GM19193 (cell line): ENCODE data around the gene DIP2C.

Experiments used
- POLR2A ChIP-seq: IDR thresholded peaks from 4 replicates; pipeline ENCODE4 v1.6.1; 2011; ENCODE audit not compliant: insufficient read depth, insufficient read length; ENCODE audit errors: extremely low read depth

DIP2C gene

GRCh38 chr10:670038-670437 lies 19.4 kb downstream of the DIP2C start:
- TF ChIP-seq POLR2A: no peak

GRCh38 chr10:668786-669485 lies 20.5 kb downstream of the DIP2C start:
- no peak for TF ChIP-seq POLR2A

GRCh38 chr10:667602-668143 lies 21.8 kb downstream of the DIP2C start:
- TF ChIP-seq POLR2A: no peak

GRCh38 chr10:667096-667495 lies 22.4 kb downstream of the DIP2C start:
- no peak for TF ChIP-seq POLR2A

- TF ChIP-seq POLR2A: no peak
Observed at GRCh38 chr10:666237-667012, 23.0 kb downstream of the DIP2C start.

GRCh38 chr10:665579-666091 lies 23.8 kb downstream of the DIP2C start:
- TF ChIP-seq POLR2A: no peak

- TF ChIP-seq POLR2A: no peak
Observed at GRCh38 chr10:664893-665292, 24.6 kb downstream of the DIP2C start.

GRCh38 chr10:664301-664700 lies 25.2 kb downstream of the DIP2C start:
- TF ChIP-seq POLR2A: no peak

- no peak for TF ChIP-seq POLR2A
Observed at GRCh38 chr10:663831-664251, 25.6 kb downstream of the DIP2C start.

GRCh38 chr10:663466-663751 lies 26.1 kb downstream of the DIP2C start:
- no peak for TF ChIP-seq POLR2A

GRCh38 chr10:662686-663465 lies 26.6 kb downstream of the DIP2C start:
- TF ChIP-seq POLR2A: no peak

GRCh38 chr10:662223-662605 lies 27.3 kb downstream of the DIP2C start:
- TF ChIP-seq POLR2A: no peak

- no peak for TF ChIP-seq POLR2A
Observed at GRCh38 chr10:661597-662222, 27.8 kb downstream of the DIP2C start.

- no peak for TF ChIP-seq POLR2A
Observed at GRCh38 chr10:660970-661596, 28.4 kb downstream of the DIP2C start.
